Suprapubic skin (tissue), 4 donors: ENCODE measurements around the gene DBH.

Source experiments
- CTCF ChIP-seq, 2 donors: fragments of 200-600 bp in 1 of 2; fragments of 450-650 bp in 1 of 2; sonication (generic) in 1 of 2; IDR thresholded peaks; one replicate each; pipeline ENCODE4 v1.5.1; 2016 to 2019; ENCODE audit warnings: antibody characterized with exemption in 2 of 2, mild to moderate bottlenecking in 1 of 2, moderate library complexity in 1 of 2
- POLR2A ChIP-seq, 2 donors: fragments of 450-650 bp; IDR thresholded peaks; one replicate each; pipeline ENCODE4 v1.6.1; 2017; ENCODE audit warnings: antibody characterized with exemption in 2 of 2, mild to moderate bottlenecking in 2 of 2, moderate library complexity in 2 of 2
- POLR2AphosphoS5 ChIP-seq, 3 donors: sonication (generic); formaldehyde crosslinking; IDR thresholded peaks; one replicate each; pipeline ENCODE4 v1.6.1; 2017; ENCODE audit warnings: antibody characterized with exemption in 3 of 3

- TF ChIP-seq CTCF (IDR thresholded peaks at IDR 0.05) (no peak), POLR2A (IDR thresholded peaks at IDR 0.05) (no peak), POLR2AphosphoS5 (IDR thresholded peaks at IDR 0.05) (no peak)
These were observed 9.0 kb downstream of the DBH start for GRCh38 chr9:133645021-133645765.
